Breast epithelium (tissue), 3 donors: ENCODE results near the gene SLK.

Experiments
- CTCF ChIP-seq, 3 donors: fragments of 450-650 bp; IDR thresholded peaks; one replicate each; pipeline ENCODE4 v1.5.1; 2016 to 2017; ENCODE audit warnings: antibody characterized with exemption in 3 of 3, mild to moderate bottlenecking in 3 of 3, moderate library complexity in 3 of 3
- POLR2A ChIP-seq: fragments of 450-650 bp; IDR thresholded peaks from one replicate; pipeline ENCODE4 v1.6.1; 2016; ENCODE audit warnings: antibody characterized with exemption, mild to moderate bottlenecking, moderate library complexity
- POLR2AphosphoS5 ChIP-seq, 3 donors: sonication (generic); formaldehyde crosslinking; IDR thresholded peaks; one replicate each; pipeline ENCODE4 v1.6.1; 2017; ENCODE audit warnings: antibody characterized with exemption in 3 of 3

- TF ChIP-seq CTCF (IDR thresholded peaks at IDR 0.05) (no peak), POLR2A (no peak), POLR2AphosphoS5 (IDR thresholded peaks at IDR 0.05) (no peak)
Measured at GRCh38 chr10:104061196-104061595, 94.3 kb downstream of the SLK start.
